Left colon (tissue), 2 donors: Measurements from ENCODE around the gene ASMTL. TPM values are rescaled to one million over a fixed set of nuclear protein-coding genes. Genes with fewer than 3 reads are reported as not detected.
"Not testable (repeated sequence)": the region's sequence is repeated elsewhere in the genome, so short reads cannot be mapped to it uniquely, and the experiment has no call there.

Experiments used
- ATAC-seq: fragments of 200-7000 bp; cut with Tn5 transposase; one replicate; pipeline ENCODE4 v1.9.1; 2020; ENCODE audit warnings: mild to moderate bottlenecking, moderate library complexity
- DNase-seq, 2 donors: peaks; one replicate each; pipeline ENCODE4 v3.0.0-alpha.2; 2020
- intact Hi-C, 2 donors: fragments of 100-400 bp; cut with DNase I in 1 of 2; cut with micrococcal nuclease in 1 of 2; formaldehyde crosslinking; loops; one replicate each; pipeline versions ENCODE4 v1.11.2 to v1.14.0; 2022; cut with DNase I, micrococcal nuclease
- total RNA-seq, 2 donors: library from RNA; stranded (reverse); fragmentation: NEBNext Ultra II Directional; extraction: Animal tissue kit (Norgen Biotek cat#: 25700); gene quantifications; one replicate each; pipeline ENCODE4 v1.2.1, GENCODE V29; 2021
- donor health status: DM: no; HTN: no; CAD: no.
- donor health status: DM: yes; HTN: yes; CAD: no.

The ASMTL gene
- total RNA-seq, 2 donors from 2014 or later, result 14.6 to 19.9 TPM

GRCh38 chrX:1464041-1464970, 11.6 kb upstream of the ASMTL start:
- DNase-seq, result peak in 1 of 2 donors; percentile 17
- ATAC-seq, result no peak
- intact Hi-C loops, result no loop called here

DNA sequence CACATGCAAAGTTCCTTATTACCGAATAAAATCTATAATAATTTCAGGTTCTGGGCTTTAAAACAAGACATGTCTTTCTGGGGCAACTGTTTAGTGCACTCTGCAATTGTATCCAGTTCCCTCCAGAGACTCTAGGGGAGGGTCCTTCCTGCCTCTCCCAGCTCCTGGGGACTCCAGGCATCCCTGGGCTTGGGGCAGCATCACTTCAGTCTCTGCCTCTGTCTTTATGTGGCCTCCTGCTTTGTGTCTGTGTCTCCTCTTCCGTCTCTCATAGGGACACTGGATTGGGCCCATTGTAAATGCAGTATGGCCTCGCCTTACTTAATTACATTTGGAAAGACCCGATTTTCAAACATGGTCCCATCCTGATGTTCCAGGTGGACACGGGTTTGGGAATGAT, 10.9 kb upstream of the ASMTL start:
- ATAC-seq (no peak), DNase-seq (no peak)
- intact Hi-C loops, result no loop called here

DNA sequence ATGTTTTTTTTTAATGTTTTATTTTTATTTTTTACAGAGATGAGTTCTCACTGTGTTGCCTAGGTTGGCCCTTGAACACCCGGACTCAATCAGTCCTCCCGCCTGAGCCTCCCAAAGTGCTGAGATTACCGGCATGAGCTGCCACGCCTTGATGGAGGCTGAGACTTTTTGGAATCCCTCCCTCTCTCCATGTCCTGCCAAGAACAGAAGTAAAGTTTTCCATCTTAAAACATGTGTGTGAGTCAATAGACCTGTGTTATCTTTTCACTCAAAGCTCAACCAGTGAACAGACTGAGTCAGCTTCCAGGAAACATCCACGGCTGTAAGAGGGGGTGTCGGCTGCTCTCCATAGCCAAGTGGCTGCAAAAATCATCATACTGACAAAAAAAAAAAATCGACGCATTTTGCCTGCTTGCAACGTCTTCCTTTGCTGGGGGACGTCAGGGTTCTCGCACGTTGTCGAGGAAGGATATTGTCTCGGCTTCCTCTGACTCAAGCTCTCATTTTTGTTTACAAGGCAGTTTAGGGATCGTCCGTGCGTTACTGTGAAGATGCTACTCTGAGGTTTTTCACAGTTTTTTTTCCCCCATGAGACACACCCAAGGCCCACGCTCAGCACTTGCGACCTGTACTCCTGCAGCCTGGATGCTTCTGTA, 10.0 kb upstream of the ASMTL start:
- DNase-seq (peak in 1 of 2 donors; percentile 21), ATAC-seq (no peak)
- intact Hi-C loops, result no loop called here

- intact Hi-C loops, result no loop called here
- ATAC-seq (no peak), DNase-seq (no peak)
These were observed 9.4 kb upstream of the ASMTL start for GRCh38 chrX:1462110-1462509.

DNA sequence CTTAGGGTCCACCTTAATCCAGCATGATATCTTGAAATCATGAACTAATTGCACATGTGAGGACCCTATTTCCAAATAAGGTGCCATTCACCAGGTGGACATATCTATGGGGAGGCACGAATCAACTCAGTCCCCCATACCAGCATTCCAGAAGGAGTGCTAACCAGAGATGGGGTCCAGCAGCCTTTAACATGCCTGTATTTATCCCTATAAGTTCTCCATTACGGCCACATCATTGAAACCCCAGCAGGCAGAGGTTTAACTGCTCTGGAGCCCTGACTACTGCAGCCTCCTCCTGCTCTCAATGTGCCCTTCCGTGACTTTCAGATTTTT, 3.2 kb upstream of the ASMTL start:
- no peak for DNase-seq
- intact Hi-C loops, result loop anchor here in 1 of 2 donors (10.0 kb wide), 1 partner anchor 139 kb away; the partner anchor contains the start of gene AKAP17A

DNA sequence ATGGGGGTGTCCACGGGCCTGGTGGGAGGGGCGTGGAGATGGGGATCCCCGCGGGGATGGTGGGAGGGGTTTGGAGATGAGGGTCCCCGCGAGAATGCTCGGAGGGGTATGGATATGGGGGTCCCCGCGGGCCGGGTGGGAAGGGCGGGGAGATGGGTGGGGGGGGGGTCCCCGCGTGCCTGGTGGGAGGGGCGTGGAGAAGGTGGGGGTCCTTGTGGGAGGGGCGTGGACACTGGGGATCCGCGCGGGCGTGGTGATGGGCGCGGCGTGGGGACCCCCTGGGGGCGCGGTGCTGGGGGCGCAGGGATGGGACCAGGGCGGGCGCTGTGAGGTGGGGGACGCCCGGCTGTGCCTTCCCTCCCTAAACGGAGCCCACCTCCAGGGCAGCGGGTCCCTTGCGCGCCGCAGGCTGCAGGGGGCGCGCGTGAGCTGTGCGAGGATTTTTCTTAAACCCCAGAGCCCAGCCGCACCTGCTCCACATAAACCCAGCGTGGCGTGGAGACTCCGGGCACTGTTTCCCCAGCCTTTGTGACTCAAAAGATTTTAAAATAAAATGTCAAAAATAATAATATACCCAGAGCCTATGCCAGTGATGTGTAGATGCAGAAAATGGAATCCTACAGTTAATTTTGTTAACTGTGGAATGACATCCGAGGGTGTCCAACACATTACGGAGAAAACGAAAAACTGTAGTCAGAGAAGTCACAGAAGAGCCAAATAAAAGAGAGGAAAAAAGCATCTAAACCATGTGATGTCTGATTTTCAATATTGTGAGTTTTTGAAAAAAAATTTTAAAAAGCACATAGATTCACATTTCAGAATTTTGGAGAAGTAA, 1.5 kb upstream of the ASMTL start:
- intact Hi-C loops, result loop anchor here in 1 of 2 donors (5.0 to 10.0 kb wide), 2 partner anchors 62 to 141 kb away; partner anchors contain the start of genes AKAP17A and SLC25A6
- DNase-seq, result peak; percentile 78 to 90
- peak; percentile 40 for ATAC-seq

More for the DNA sequence above, 3.2 kb upstream of the ASMTL start:
- ATAC-seq, result no peak

DNA sequence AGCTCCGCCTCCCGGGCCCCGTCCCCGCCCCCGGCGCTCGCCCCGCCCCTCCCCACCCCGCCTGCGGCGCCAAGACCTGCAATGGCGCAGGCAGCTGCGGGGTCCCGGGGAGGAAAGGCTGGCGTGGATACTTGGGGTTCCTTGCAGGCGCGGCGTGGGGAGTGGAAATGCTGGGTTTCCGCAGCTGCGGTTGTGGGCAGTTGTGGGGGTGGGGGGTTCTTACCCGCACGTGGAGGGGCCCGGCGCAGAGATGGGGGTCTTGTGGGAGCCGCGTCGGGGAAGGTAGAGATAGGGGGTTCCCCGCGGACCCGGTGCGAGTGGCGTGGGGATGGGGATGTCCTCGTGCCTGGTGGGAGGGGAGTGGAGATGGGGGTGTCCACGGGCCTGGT, 680 bp upstream of the ASMTL start:
- DNase-seq (no peak), ATAC-seq (peak; percentile 9)
- intact Hi-C loops, result loop anchor here in 1 of 2 donors (5.0 to 10.0 kb wide), 2 partner anchors 61 to 141 kb away; partner anchors contain the start of genes AKAP17A and SLC25A6

DNA sequence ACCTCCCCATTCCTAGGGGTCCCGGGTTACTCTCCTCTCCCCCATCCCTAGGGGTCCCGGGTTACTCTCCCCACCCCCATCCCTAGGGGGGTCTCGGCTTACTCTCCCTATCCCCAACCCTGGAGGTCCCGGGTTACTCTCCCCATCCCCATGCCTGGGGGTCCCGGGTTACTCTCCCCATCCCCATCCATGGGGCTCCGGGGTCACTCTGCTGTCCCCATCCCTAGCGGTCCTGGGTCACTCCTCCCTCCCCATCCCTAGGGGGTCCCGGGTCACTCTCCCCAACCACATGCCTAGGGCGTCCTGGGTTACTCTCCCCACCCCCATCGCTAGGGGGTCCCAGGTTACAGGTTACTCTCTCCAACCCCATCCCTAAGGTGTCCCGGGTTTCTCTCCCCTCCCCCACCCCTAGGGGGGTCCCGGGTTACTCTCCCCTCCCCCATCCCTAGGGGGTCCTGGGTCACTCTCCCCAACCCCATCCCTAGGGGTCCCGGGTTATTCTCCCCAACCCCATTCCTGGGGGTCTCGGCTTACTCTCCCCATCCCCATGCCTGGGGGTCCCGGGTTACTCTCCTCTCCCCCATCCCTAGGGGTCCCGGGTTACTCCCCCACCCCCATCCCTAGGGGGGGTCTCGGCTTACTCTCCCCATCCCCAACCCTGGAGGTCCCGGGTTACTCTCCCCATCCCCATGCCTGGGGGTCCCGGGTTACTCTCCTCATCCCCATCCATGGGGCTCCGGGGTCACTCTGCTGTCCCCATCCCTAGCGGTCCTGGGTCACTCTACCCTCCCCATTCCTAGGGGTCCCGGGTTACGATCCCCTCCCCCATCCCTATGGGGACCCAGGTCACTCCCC, 821 bp downstream of the ASMTL start:
- intact Hi-C loops, result loop anchor here in 1 of 2 donors (5.0 to 10.0 kb wide), 2 partner anchors 60 to 143 kb away; partner anchors contain the start of genes AKAP17A and SLC25A6
- ATAC-seq (no peak), DNase-seq (peak; percentile 39 to 44)

DNA sequence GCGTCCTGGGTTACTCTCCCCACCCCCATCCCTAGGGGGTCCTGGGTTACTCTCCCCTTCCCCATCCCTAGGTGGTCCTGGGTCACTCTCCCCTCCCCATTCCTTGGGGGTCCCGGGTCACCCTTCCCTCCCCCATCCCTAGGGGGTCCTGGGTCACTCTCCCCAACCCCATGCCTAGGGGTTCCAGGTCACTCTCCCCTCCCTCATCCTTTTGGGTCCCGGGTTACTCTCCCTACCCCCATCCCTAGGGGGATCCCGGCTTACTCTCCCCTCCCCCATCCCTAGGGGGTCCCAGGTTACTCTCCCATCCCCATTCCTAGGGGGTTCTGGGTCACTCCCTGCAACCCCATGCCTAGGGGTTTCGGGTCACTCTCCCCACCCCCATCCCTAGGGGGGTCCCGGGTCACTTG, 1.5 kb downstream of the ASMTL start:
- DNase-seq, result no peak
- no peak for ATAC-seq
- intact Hi-C loops, result loop anchor here in 1 of 2 donors (5.0 to 10.0 kb wide), 2 partner anchors 59 to 144 kb away; partner anchors contain the start of genes AKAP17A and SLC25A6

- no peak for DNase-seq
- intact Hi-C loops, result loop anchor here in 1 of 2 donors (5.0 to 10.0 kb wide), 2 partner anchors 58 to 144 kb away; partner anchors contain the start of genes AKAP17A and SLC25A6
These were observed 2.1 kb downstream of the ASMTL start for GRCh38 chrX:1450361-1451161.

GRCh38 chrX:1449823-1450149, 2.9 kb downstream of the ASMTL start:
- ATAC-seq (no peak), DNase-seq (no peak)
- intact Hi-C loops, result loop anchor here in 1 of 2 donors (5.0 to 10.0 kb wide), 2 partner anchors 57 to 145 kb away; partner anchors contain the start of genes AKAP17A and SLC25A6

More at GRCh38 chrX:1450361-1451161, 2.1 kb downstream of the ASMTL start:
- ATAC-seq, result no peak

- DNase-seq (no peak), ATAC-seq (no peak)
- intact Hi-C loops, result no loop called here
These were observed 3.5 kb downstream of the ASMTL start for GRCh38 chrX:1449036-1449822.

- DNase-seq, ATAC-seq, intact Hi-C loops: not testable (repeated sequence)
These were observed 4.1 kb downstream of the ASMTL start for GRCh38 chrX:1448573-1449001.

- ATAC-seq, intact Hi-C loops, DNase-seq: not testable (repeated sequence)
These were observed 4.6 kb downstream of the ASMTL start for GRCh38 chrX:1447969-1448572.
